AG20443 (cell line): ENCODE measurements around the gene PRICKLE2.
A peak's percentile ranks its signal among the peaks of the same experiment; 100 is the strongest.

Experiments
- DNase-seq: peaks from one replicate; pipeline ENCODE4 v3.0.0; 2012; ENCODE audit warnings: low spot score, mixed read lengths

PRICKLE2 gene

GRCh38 chr3:64224826-64225610 is at the start of gene PRICKLE2:
TSS of gene PRICKLE2 (minus strand) at chr3:64225466. CDS start at chr3:64198927, 26,539 bp downstream.
- DNase-seq, result peak; percentile 92

GRCh38 chr3:64272842-64273241 is 47.6 kb upstream of the PRICKLE2 start:
- DNase-seq, result no peak

- DNase-seq, result no peak
Observed at GRCh38 chr3:64272271-64272670, 47.0 kb upstream of the PRICKLE2 start.

GRCh38 chr3:64271631-64272030 is 46.4 kb upstream of the PRICKLE2 start:
- DNase-seq, result no peak

- DNase-seq, result no peak
Observed at GRCh38 chr3:64270866-64271260, 45.6 kb upstream of the PRICKLE2 start.

- DNase-seq, result no peak
Observed at GRCh38 chr3:64270142-64270865, 45.0 kb upstream of the PRICKLE2 start.

- DNase-seq, result no peak
Observed at GRCh38 chr3:64268926-64269325, 43.7 kb upstream of the PRICKLE2 start.

GRCh38 chr3:64267721-64268604 is 42.7 kb upstream of the PRICKLE2 start:
- DNase-seq, result peak; percentile 84

GRCh38 chr3:64266983-64267382 is 41.7 kb upstream of the PRICKLE2 start:
- DNase-seq, result peak; percentile 9

GRCh38 chr3:64266065-64266931 is 41.0 kb upstream of the PRICKLE2 start:
- DNase-seq, result peak; percentile 73

GRCh38 chr3:64265646-64266045 is 40.4 kb upstream of the PRICKLE2 start:
- DNase-seq, result no peak

- DNase-seq, result no peak
Observed at GRCh38 chr3:64264501-64265109, 39.3 kb upstream of the PRICKLE2 start.

GRCh38 chr3:64262574-64263114 is 37.4 kb upstream of the PRICKLE2 start:
- no peak for DNase-seq

GRCh38 chr3:64260431-64260830 is 35.2 kb upstream of the PRICKLE2 start:
- no peak for DNase-seq

GRCh38 chr3:64259636-64260035 is 34.4 kb upstream of the PRICKLE2 start:
- peak; percentile 79 for DNase-seq

GRCh38 chr3:64257100-64257755 is 32.0 kb upstream of the PRICKLE2 start:
- DNase-seq, result peak; percentile 7

- no peak for DNase-seq
Observed at GRCh38 chr3:64255741-64256340, 30.6 kb upstream of the PRICKLE2 start.

- no peak for DNase-seq
Observed at GRCh38 chr3:64254443-64254842, 29.2 kb upstream of the PRICKLE2 start.

GRCh38 chr3:64253689-64254088 is 28.4 kb upstream of the PRICKLE2 start:
- no peak for DNase-seq

- no peak for DNase-seq
Observed at GRCh38 chr3:64251019-64251418, 25.8 kb upstream of the PRICKLE2 start.
